Testis (tissue), 2 donors: Measurements from ENCODE around the gene INPP1.

Source experiments
- CTCF ChIP-seq, 3 experiments: fragments of 450-650 bp in 2 of 3; fragments of 200-600 bp in 1 of 3; sonication (generic) in 1 of 3; IDR thresholded peaks; one replicate each; pipeline ENCODE4 v1.5.1; 2016 to 2019; ENCODE audit warnings: antibody characterized with exemption in 3 of 3, mild to moderate bottlenecking in 2 of 3, moderate library complexity in 1 of 3
- POLR2A ChIP-seq: fragments of 450-650 bp; IDR thresholded peaks from one replicate; pipeline ENCODE4 v1.6.1; 2017; ENCODE audit warnings: antibody characterized with exemption, mild to moderate bottlenecking, moderate library complexity

GRCh38 chr2:190353537-190353899 is 10.1 kb downstream of the INPP1 start:
- no peak for TF ChIP-seq CTCF (IDR thresholded peaks at IDR 0.05)
- no peak for TF ChIP-seq POLR2A
